ENCODE measurements around the gene ICA1L. TPM values are rescaled to one million over a fixed set of nuclear protein-coding genes. Genes with fewer than 3 reads are reported as not detected.
"Not testable (repeated sequence)": the region's sequence is repeated elsewhere in the genome, so short reads cannot be mapped to it uniquely, and the experiment has no call there.

ICA1L gene
- polyA plus RNA-seq, 1 of the 3 experiments (the other 2 are of a cell fraction): 3.7 TPM

- TF ChIP-seq NRF1 (IDR thresholded peaks at IDR 0.05; ENCODE audit: low read depth, low read length): no peak
Observed at GRCh38 chr2:202861987-202862386, 9.6 kb downstream of the ICA1L start (continued).

- H3K36me3 ChIP-seq (replicated peaks in 1 of 2; ENCODE audit: control insufficient read depth in 1 of 2, insufficient read depth in 2 of 2, low read length in 1 of 2): no peaks in the 10 kb centered on the region
- TF ChIP-seq TCF12 (IDR thresholded peaks at IDR 0.05) (no peak), FOXJ3 (CRISPR knock-in tag; IDR thresholded peaks at IDR 0.05) (no peak), FOSL2 (IDR thresholded peaks at IDR 0.05; ENCODE audit: borderline replicate concordance, low read depth) (no peak), IRF3 (IDR thresholded peaks at IDR 0.05; ENCODE audit: low read depth, low read length) (no peak), CHD2 (IDR thresholded peaks at IDR 0.05; ENCODE audit: low read length, partially characterized antibody) (no peak), POLR2AphosphoS5 (IDR thresholded peaks at IDR 0.05; ENCODE audit: low read depth, low read length) (no peak), RAD21 (IDR thresholded peaks at IDR 0.05; ENCODE audit: low read length) (no peak), NRF1 (IDR thresholded peaks at IDR 0.05; ENCODE audit: low read depth, low read length) (no peak)
- H3K27me3 ChIP-seq (ENCODE audit: insufficient read depth): no peaks in the 10 kb centered on the region
- H3K9me3 ChIP-seq: no peaks in the 10 kb centered on the region
- ChIA-PET CTCF (interaction anchor here (1.0 kb wide), 1 partner anchor 26 kb away, joined by 3 read pairs; no protein-coding TSS in a partner anchor), POLR2A (interaction anchor here (1.1 kb wide), 1 partner anchor 12 kb away, joined by 4 read pairs; no protein-coding TSS in a partner anchor)
- no peaks in the 10 kb centered on the region for H3K4me1 ChIP-seq (ENCODE audit: control insufficient read depth in 1 of 2, insufficient read depth in 2 of 2, low read depth in 1 of 2, low read length in 1 of 2)
- no peak overlapping the region for H3K9ac ChIP-seq
- H3K9me2 ChIP-seq: no peaks in the 10 kb centered on the region
- WGBS (ENCODE audit: low lambda C conversion rate): 69% methylated on average over 3 of the region's 3 CpGs
- no peaks in the 10 kb centered on the region for H3F3A ChIP-seq (replicated peaks; ENCODE audit: insufficient read depth)
- H4K20me1 ChIP-seq (ENCODE audit: insufficient read depth): no peaks in the 10 kb centered on the region
- no peak overlapping the region for H3K4me3 ChIP-seq (ENCODE audit: low read depth in 2 of 2, low read length in 1 of 2)
- H2AFZ ChIP-seq (ENCODE audit: low read depth): no peak overlapping the region
- H3K27ac ChIP-seq (ENCODE audit: low read depth in 2 of 2, low read length in 1 of 2): no peak overlapping the region
- no peak overlapping the region for H3K4me2 ChIP-seq
- DNase-seq: peak; percentile 10
- H3K79me2 ChIP-seq (ENCODE audit: insufficient read depth): no peaks in the 10 kb centered on the region
Observed at GRCh38 chr2:202858601-202859000, 13.0 kb downstream of the ICA1L start.

GRCh38 chr2:202849343-202849742, 22.2 kb downstream of the ICA1L start:
- H3K79me2 ChIP-seq (ENCODE audit: insufficient read depth); H3F3A ChIP-seq (replicated peaks; ENCODE audit: insufficient read depth); H3K27ac ChIP-seq (ENCODE audit: low read depth in 2 of 2, low read length in 1 of 2); H3K4me1 ChIP-seq (ENCODE audit: control insufficient read depth in 1 of 2, insufficient read depth in 2 of 2, low read depth in 1 of 2, low read length in 1 of 2); H3K4me3 ChIP-seq (ENCODE audit: low read depth in 2 of 2, low read length in 1 of 2); H3K9ac ChIP-seq; H4K20me1 ChIP-seq (ENCODE audit: insufficient read depth); H3K9me3 ChIP-seq; H3K36me3 ChIP-seq (replicated peaks in 1 of 2; ENCODE audit: control insufficient read depth in 1 of 2, insufficient read depth in 2 of 2, low read length in 1 of 2); CTCF ChIA-PET; POLR2A ChIA-PET; H2AFZ ChIP-seq (ENCODE audit: low read depth); H3K27me3 ChIP-seq (ENCODE audit: insufficient read depth); H3K4me2 ChIP-seq; H3K9me2 ChIP-seq; DNase-seq: not testable (repeated sequence)
- WGBS (ENCODE audit: low lambda C conversion rate): 33% methylated on average over 3 of the region's 3 CpGs

- Histone ChIP-seq H3K9ac (no peak overlapping the region), H3F3A (replicated peaks; ENCODE audit: insufficient read depth) (no peaks in the 10 kb centered on the region), H3K27ac (ENCODE audit: low read depth in 2 of 2, low read length in 1 of 2) (no peak overlapping the region), H3K4me3 (ENCODE audit: low read depth in 2 of 2, low read length in 1 of 2) (no peak overlapping the region), H3K9me2 (no peaks in the 10 kb centered on the region), H3K9me3 (no peaks in the 10 kb centered on the region), H3K4me2 (no peak overlapping the region), H3K27me3 (ENCODE audit: insufficient read depth) (no peaks in the 10 kb centered on the region), H3K79me2 (ENCODE audit: insufficient read depth) (no peaks in the 10 kb centered on the region), H2AFZ (ENCODE audit: low read depth) (no peak overlapping the region), H4K20me1 (ENCODE audit: insufficient read depth) (no peaks in the 10 kb centered on the region), H3K4me1 (ENCODE audit: control insufficient read depth in 1 of 2, insufficient read depth in 2 of 2, low read depth in 1 of 2, low read length in 1 of 2) (peaks cover 0 to 5% of the 10 kb centered on the region in 2 experiments; a peak in 2 of 4 replicates), H3K36me3 (replicated peaks in 1 of 2; ENCODE audit: control insufficient read depth in 1 of 2, insufficient read depth in 2 of 2, low read length in 1 of 2) (no peaks in the 10 kb centered on the region)
- WGBS (ENCODE audit: low lambda C conversion rate): 96% methylated on average over 6 of the region's 8 CpGs
- no peak for DNase-seq
- POLR2A ChIA-PET: no interaction called here
- TF ChIP-seq USF2 (IDR thresholded peaks at IDR 0.05; ENCODE audit: borderline replicate concordance, low read depth, low read length): no peak
- TF ChIP-seq MEF2A (IDR thresholded peaks at IDR 0.05; ENCODE audit: borderline replicate concordance, low read depth): no peak
- no peak for TF ChIP-seq TAF1 (IDR thresholded peaks at IDR 0.05; ENCODE audit: borderline replicate concordance, low read depth, low read length)
- CTCF ChIA-PET: no interaction called here
Observed at GRCh38 chr2:202848813-202849212, 22.8 kb downstream of the ICA1L start.
